Measurements from ENCODE around the gene CHRNA1.

- TF ChIP-seq CTCF (IDR thresholded peaks at IDR 0.05) (no peak), POLR2A (IDR thresholded peaks at IDR 0.05) (no peak)
Observed at GRCh38 chr2:174716785-174717184, 47.5 kb downstream of the CHRNA1 start.

Data from lower leg skin (tissue), 3 donors.